Measurements from ENCODE around the gene NXPE2. TPM values are rescaled to one million over a fixed set of nuclear protein-coding genes. Genes with fewer than 3 reads are reported as not detected.

NXPE2 gene
- total and polyA plus RNA-seq, 2 donors from 2014 or later, result 0.22 TPM; not detected in 1

- H3K4me1 ChIP-seq (ENCODE audit: control insufficient read depth in 2 of 3, insufficient read depth in 2 of 3, low read depth in 1 of 3, low read length in 3 of 3), result no peaks in the 10 kb centered on the region
- no peaks in the 10 kb centered on the region for H3K9me3 ChIP-seq (ENCODE audit: control insufficient read depth in 2 of 3, insufficient read depth in 1 of 3, low read length in 3 of 3)
- TF ChIP-seq CTCF (IDR thresholded peaks at IDR 0.05; ENCODE audit: borderline replicate concordance, extremely low read depth, insufficient read depth), result no peak
- FAIRE-seq (no peak), DNase-seq (no peak)
- H3K27ac ChIP-seq (ENCODE audit: low read depth in 2 of 2, low read length in 2 of 2), result no peak overlapping the region
- H3K9ac ChIP-seq (ENCODE audit: low read length in 3 of 3), result no peak overlapping the region
- H3K27me3 ChIP-seq (ENCODE audit: control insufficient read depth, insufficient read depth, low read length), result no peaks in the 10 kb centered on the region
- intact Hi-C loops (cut with DNase I), result no loop called here
- no peaks in the 10 kb centered on the region for H3K36me3 ChIP-seq (ENCODE audit: control insufficient read depth in 2 of 3, insufficient read depth in 3 of 3, low read length in 3 of 3)
- H3K4me3 ChIP-seq (ENCODE audit: low read length in 3 of 3), result no peak overlapping the region
These were observed 67.7 kb downstream of the NXPE2 start for GRCh38 chr11:114746013-114746412.

Other genes with a start within 250 kb of the NXPE2 start
- 66.4 TPM for gene REXO2, start 239.1 kb upstream of the NXPE2 start, total RNA-seq
- gene REXO2, start 239.1 kb upstream of the NXPE2 start, polyA plus RNA-seq (ENCODE audit: insufficient read depth, low read depth, low replicate concordance), result 156 TPM
- 0.25 TPM for gene NXPE1, start 118.6 kb upstream of the NXPE2 start, total RNA-seq
- gene NXPE1, start 118.6 kb upstream of the NXPE2 start, polyA plus RNA-seq (ENCODE audit: insufficient read depth, low read depth, low replicate concordance), result not detected
- gene NXPE4, start 82.7 kb upstream of the NXPE2 start, total RNA-seq, result 0.63 TPM
- gene NXPE4, start 82.7 kb upstream of the NXPE2 start, polyA plus RNA-seq (ENCODE audit: insufficient read depth, low read depth, low replicate concordance), result 0.34 TPM

All from kidney (tissue), 14 donors.